Measurements from ENCODE around the gene NINL. TPM values are rescaled to one million over a fixed set of nuclear protein-coding genes. Genes with fewer than 3 reads are reported as not detected.

NINL gene
- total and polyA plus RNA-seq, 2 of the 8 experiments (the other 6 are each of a cell fraction or from before 2014, with no cell fraction given) = 15.3 to 30.0 TPM

- Histone ChIP-seq H4K91ac (replicated peaks; ENCODE audit: insufficient read length, low read length) (no peak overlapping the region), H2BK12ac (ENCODE audit: low read depth, low read length) (no peak overlapping the region), H3K4me3 (ENCODE audit: extremely low read depth in 1 of 4, insufficient read depth in 2 of 4, low read depth in 3 of 4, low read length in 4 of 4) (no peak overlapping the region), H4K8ac (ENCODE audit: extremely low read depth, insufficient read depth, low read length) (no peak overlapping the region), H3K27ac (ENCODE audit: low read depth, low read length) (no peak overlapping the region), H3K23ac (ENCODE audit: insufficient read length) (no peak overlapping the region), H2BK120ac (replicated peaks; ENCODE audit: low read depth, low read length) (no peak overlapping the region), H3K36me3 (ENCODE audit: control insufficient read depth in 2 of 4, insufficient read depth in 4 of 4, low read length in 3 of 4) (peaks cover 0 to 3% (median 0%) of the 10 kb centered on the region in 4 experiments; a peak in 1 of 8 replicates), H3K27me3 (replicated peaks in 1 of 4; ENCODE audit: control insufficient read depth in 3 of 4, extremely low read depth in 1 of 4, insufficient read depth in 3 of 4, low read length in 3 of 4) (no peaks in the 10 kb centered on the region), H3K23me2 (ENCODE audit: low read depth, low read length) (no peaks in the 10 kb centered on the region; the same call in 1 of the 2 replicates), H3K4ac (replicated peaks; ENCODE audit: insufficient read length, low read depth, low read length) (no peak overlapping the region), H3K14ac (ENCODE audit: insufficient read length) (no peak overlapping the region), H2BK15ac (ENCODE audit: low read length) (no peak overlapping the region), H2BK5ac (ENCODE audit: low read depth, low read length) (no peak overlapping the region), H3K56ac (replicated peaks; ENCODE audit: insufficient read length, low read depth, low read length) (no peak overlapping the region), H2BK20ac (ENCODE audit: low read length) (no peak overlapping the region), H3K9me3 (ENCODE audit: insufficient read depth in 2 of 2, low read depth in 1 of 2, low read length in 1 of 2) (peaks cover 4 to 7% of the 10 kb centered on the region in 2 experiments; a peak in 2 of 4 replicates), H3K4me1 (replicated peaks in 1 of 4; ENCODE audit: control insufficient read depth in 3 of 4, insufficient read depth in 4 of 4, low read length in 3 of 4) (peaks cover 0 to 7% (median 3%) of the 10 kb centered on the region in 4 experiments; a peak in 2 of 7 replicates), H4K20me1 (replicated peaks in 1 of 2; ENCODE audit: control insufficient read depth in 1 of 2, insufficient read depth in 2 of 2, low read length in 2 of 2) (peaks cover 0 to 3% of the 10 kb centered on the region in 2 experiments), H3K4me2 (ENCODE audit: insufficient read depth in 1 of 2, low read depth in 2 of 2, low read length in 2 of 2) (no peak overlapping the region), H4K5ac (ENCODE audit: insufficient read length, low read depth, low read length) (no peak overlapping the region), H3K79me1 (ENCODE audit: low read depth, low read length) (peaks cover 5% of the 10 kb centered on the region), H2AFZ (ENCODE audit: low read length) (no peak overlapping the region), H3K9ac (replicated peaks in 1 of 4; ENCODE audit: extremely low read depth in 1 of 4, low read depth in 3 of 4, low read length in 3 of 4) (no peak overlapping the region), H2AK5ac (ENCODE audit: low read depth, low read length) (no peak overlapping the region), H3K79me2 (ENCODE audit: control insufficient read depth in 1 of 2, insufficient read depth in 2 of 2, low read length in 2 of 2) (peaks cover 0 to 65% of the 10 kb centered on the region in 2 experiments; a peak in 2 of 4 replicates), H3K18ac (ENCODE audit: extremely low read depth, low read length) (no peak overlapping the region)
- 75% methylated on average over 6 of the region's 6 CpGs; no CpG with 5 or more reads in 1 of the 2 experiments for WGBS, 2 experiments (ENCODE audit: extremely low coverage in 1 of 2, insufficient coverage in 1 of 2, insufficient read length in 1 of 2, insufficient replicate concordance in 2 of 2, low coverage in 1 of 2, low lambda C conversion rate in 2 of 2, missing lambda C conversion rate in 1 of 2)
- DNase-seq (ENCODE audit: low read depth in 1 of 2, low spot score in 2 of 2) (no peak), FAIRE-seq (no peak)
- ChIA-PET CTCF (ENCODE audit: partially characterized antibody) (interaction anchor here (0.9 to 1.9 kb wide), 3 partner anchors 11 to 57 kb away, joined by 3 to 7 read pairs (median 3); no protein-coding TSS in a partner anchor), POLR2A (ENCODE audit: partially characterized antibody) (interaction anchor here (1.4 to 2.0 kb wide), 2 partner anchors 12 to 19 kb away, joined by 5 to 7 read pairs; no protein-coding TSS in a partner anchor)
- TF ChIP-seq RAD21 (IDR thresholded peaks at IDR 0.05 in 1 of 2, conservative IDR thresholded peaks at IDR 0.05 in 1 of 2; ENCODE audit: low read depth in 2 of 2, low read length in 2 of 2) (peak; percentile 2 to 20; a peak in 1 of 4 replicates), RXRA (IDR thresholded peaks at IDR 0.05; ENCODE audit: insufficient read depth, low read depth, low read length) (no peak), CTCF (IDR thresholded peaks at IDR 0.05; ENCODE audit: control extremely low read depth in 1 of 3, insufficient read depth in 1 of 3, low read depth in 1 of 3, low read length in 3 of 3) (peak in 1 of 3 experiments; percentile 16; a peak in 1 of 4 replicates)
Measured at GRCh38 chr20:25565578-25566157, 19.7 kb downstream of the NINL start.
